Jurkat, Clone E6-1 (cell line): Measurements from ENCODE around the gene CD200R1L.

ENCODE experiments used
- DNase-seq: peaks from one replicate; pipeline ENCODE4 v3.0.0-alpha.2; 2011; ENCODE audit warnings: low read depth, low spot score
- H3K4me3 ChIP-seq: 2 replicates; pipeline ENCODE4 v1.5.1; 2011; ENCODE audit warnings: mild to moderate bottlenecking, low read length, control low read depth, moderate library complexity

The CD200R1L gene

DNA sequence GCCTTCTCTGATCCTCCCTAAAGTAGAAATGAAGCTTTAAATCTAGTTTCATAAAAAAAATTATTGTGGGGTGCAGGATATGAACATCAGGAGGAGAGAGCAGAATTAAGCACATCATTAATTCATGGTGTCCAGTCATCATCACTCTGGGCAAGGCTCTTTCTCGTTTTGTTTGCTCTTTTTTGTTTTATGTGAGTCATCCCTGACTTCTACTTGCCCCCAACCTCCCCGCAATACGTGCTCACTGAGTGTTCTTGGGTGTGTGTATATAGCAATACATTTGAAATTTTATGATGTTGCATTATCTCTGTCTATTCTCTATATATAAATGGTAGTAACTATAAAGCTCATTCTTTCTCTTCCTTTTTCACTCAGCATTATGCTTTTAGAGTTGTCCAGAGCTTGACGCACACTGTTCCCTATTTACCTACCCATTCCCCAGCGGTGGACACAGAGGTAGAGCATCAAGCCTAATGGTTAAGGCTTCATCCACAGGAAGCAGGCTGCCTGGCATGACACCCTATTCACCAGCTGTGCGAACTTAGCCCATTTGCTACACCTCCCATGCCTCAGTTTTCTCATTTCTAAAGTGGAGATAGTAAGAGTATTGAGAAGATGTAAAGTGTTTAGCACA lies 72.3 kb downstream of the CD200R1L start:
- DNase-seq: no peak

DNA sequence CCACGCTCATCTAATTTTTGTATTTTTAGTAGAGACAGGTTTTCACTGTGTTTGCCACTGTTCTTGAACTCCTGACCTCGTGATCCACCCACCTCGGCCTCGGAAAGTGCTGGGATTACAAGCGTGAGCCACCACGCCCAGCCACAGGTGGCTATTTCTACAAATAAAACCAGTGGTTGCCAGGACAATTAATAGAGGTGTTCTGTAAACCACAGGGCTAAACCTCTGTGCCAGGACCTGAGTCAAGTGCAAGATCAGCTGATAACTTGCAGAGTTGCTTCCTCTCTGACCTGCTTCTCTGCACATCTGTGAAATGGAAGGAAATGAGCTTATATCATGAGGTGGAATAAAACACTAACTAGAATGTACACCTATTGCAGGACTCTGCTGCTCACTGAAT lies 72.8 kb downstream of the CD200R1L start:
- DNase-seq: no peak
- no peak overlapping the region for H3K4me3 ChIP-seq

More for the DNA sequence above, 72.3 kb downstream of the CD200R1L start:
- no peak overlapping the region for H3K4me3 ChIP-seq

- H3K4me3 ChIP-seq: no peak overlapping the region
- DNase-seq: no peak
These were observed 75.7 kb downstream of the CD200R1L start for GRCh38 chr3:112770951-112771350.

- H3K4me3 ChIP-seq: no peak overlapping the region
- no peak for DNase-seq
These were observed 76.5 kb downstream of the CD200R1L start for GRCh38 chr3:112770032-112770626.

DNA sequence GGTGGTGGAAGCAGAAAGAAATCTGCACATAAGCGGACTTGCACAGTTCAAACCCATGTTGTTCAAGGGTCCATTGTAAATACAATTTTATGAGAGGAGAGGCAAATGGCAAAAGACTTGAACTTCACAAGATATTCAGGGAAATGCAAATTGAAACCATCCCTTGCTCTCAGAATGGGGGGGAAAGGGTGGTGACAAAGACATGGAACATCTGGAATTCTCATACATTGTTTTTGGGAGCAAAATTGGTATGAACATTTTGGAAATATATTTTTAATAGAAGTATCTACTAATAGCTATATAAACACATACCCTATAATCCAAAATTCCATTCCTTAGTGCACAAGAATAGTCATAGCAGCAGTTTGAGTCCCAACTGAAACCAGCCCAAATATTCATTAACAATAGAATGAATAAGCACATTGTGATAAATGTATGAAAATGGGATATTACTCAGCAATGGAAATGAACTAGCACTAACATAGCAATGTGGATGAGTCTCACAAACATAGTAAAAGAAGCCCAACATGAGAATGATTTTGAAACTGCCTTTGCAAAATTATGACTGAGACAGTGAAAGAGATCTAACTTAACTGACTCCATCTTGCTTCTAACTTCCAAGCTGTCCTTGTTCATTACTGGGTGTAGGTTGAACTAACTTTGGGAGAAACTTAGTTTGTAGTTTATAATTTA lies 77.2 kb downstream of the CD200R1L start:
- DNase-seq: no peak
- H3K4me3 ChIP-seq: no peak overlapping the region

GRCh38 chr3:112767777-112768176 lies 78.9 kb downstream of the CD200R1L start:
- DNase-seq: no peak
- no peak overlapping the region for H3K4me3 ChIP-seq

GRCh38 chr3:112767177-112767576 lies 79.5 kb downstream of the CD200R1L start:
- no peak overlapping the region for H3K4me3 ChIP-seq
- DNase-seq: no peak
